GM10248 (cell line): ENCODE data around the gene KAZN.

Experiments
- CTCF ChIA-PET: fragments of 300-600 bp; sonication (Branson Sonifier 250); formaldehyde crosslinking; extraction: SDS; loops from one replicate; lab custom pipeline; 2021; ENCODE audit warnings: antibody characterized with exemption; lab: Yijun Ruan, JAX
- POLR2A ChIA-PET: fragments of 350-650 bp; sonication (Branson Sonifier 250); formaldehyde crosslinking; extraction: SDS; loops from one replicate; lab custom pipeline; 2020; ENCODE audit warnings: antibody characterized with exemption; lab: Yijun Ruan, JAX
- DNase-seq: peaks from one replicate; pipeline ENCODE4 v3.0.0; 2012; ENCODE audit errors: extremely low spot score
- CTCF ChIP-seq: IDR thresholded peaks from 2 replicates; pipeline ENCODE4 v1.5.1; 2012; ENCODE audit warnings: mild to moderate bottlenecking, low read depth; ENCODE audit errors: extremely low read depth, missing control alignments, control extremely low read depth

KAZN gene

GRCh38 chr1:15073799-15074308, 475.4 kb downstream of the KAZN start:
- ChIA-PET CTCF (no interaction called here), POLR2A (no interaction called here)
- TF ChIP-seq CTCF: no peak
- no peak for DNase-seq

GRCh38 chr1:15075175-15075574, 476.7 kb downstream of the KAZN start:
- no peak for DNase-seq
- TF ChIP-seq CTCF: no peak
- CTCF ChIA-PET: no interaction called here
- POLR2A ChIA-PET: no interaction called here

GRCh38 chr1:15075817-15076216, 477.3 kb downstream of the KAZN start:
- ChIA-PET POLR2A (no interaction called here), CTCF (no interaction called here)
- DNase-seq: no peak
- no peak for TF ChIP-seq CTCF

GRCh38 chr1:15076807-15077206, 478.3 kb downstream of the KAZN start:
- DNase-seq: no peak
- CTCF ChIA-PET: no interaction called here
- TF ChIP-seq CTCF: no peak
- POLR2A ChIA-PET: no interaction called here

- no peak for TF ChIP-seq CTCF
- ChIA-PET CTCF (no interaction called here), POLR2A (no interaction called here)
- no peak for DNase-seq
Observed at GRCh38 chr1:15077384-15077783, 478.9 kb downstream of the KAZN start.

- no peak for TF ChIP-seq CTCF
- DNase-seq: no peak
- ChIA-PET CTCF (no interaction called here), POLR2A (no interaction called here)
Observed at GRCh38 chr1:15080328-15081007, 482.0 kb downstream of the KAZN start.
